ENCODE data around the gene ASPSCR1. TPM values are rescaled to one million over a fixed set of nuclear protein-coding genes. Genes with fewer than 3 reads are reported as not detected.

ASPSCR1 gene
- total and polyA plus RNA-seq, 2 of the 4 experiments (the other 2 are of a cell fraction): 7.2 to 17.2 TPM

DNA sequence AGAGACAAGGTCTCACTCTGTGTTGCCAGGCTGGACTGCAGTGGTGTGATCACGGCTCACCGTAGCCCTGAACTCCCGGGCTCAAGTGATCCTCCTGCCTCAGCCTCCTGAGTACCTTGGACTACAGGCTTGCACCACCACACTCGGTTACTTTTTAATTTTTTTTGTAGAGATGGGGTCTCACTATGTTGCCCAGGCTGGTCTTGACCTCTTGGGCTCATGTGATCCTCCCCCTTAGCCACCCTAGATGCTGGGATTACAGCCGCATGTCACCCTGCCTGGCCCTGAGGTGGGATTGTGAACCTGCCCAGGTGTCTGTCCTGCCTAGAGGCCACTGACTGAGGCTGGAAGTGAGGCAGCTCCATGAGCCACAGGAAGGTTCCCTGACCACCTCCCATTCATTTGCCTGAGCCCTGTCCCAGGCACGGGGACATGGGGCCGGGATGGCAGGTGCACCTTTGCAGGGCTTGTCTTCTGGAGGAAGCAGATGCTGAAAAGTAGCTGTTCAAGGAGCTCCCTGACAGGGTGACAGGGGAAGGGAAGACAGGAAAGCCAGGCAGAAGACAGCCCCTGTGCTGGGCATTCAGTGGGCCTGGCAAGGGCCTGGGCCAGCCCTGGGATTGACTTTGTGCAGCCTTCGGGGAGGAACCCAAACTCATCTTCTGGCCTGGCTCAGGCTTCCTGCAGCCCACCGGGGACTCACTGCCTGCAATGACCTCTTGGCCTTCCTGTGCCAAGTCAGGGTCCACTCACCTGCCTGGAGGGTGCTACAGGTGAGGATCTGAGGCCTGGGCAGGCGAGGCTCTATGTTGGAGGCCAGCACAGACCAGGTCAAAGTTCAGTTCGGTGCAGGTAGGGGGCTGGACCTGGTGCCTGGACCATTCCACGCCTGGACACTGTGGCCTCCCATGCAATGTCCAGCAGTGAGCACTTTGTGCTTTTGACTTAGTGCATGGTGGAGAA is 8.3 kb upstream of the ASPSCR1 start:
- dilution Hi-C loops (cut with HindIII; ENCODE audit: low sequenced_read_pairs, unreplicated experiment): no loop called here
- Histone ChIP-seq H3K36me3 (ENCODE audit: control insufficient read depth, insufficient read depth, low read length) (no peaks in the 10 kb centered on the region), H3K56ac (ENCODE audit: extremely low read depth, insufficient read depth, low read length) (no peak overlapping the region), H2BK120ac (ENCODE audit: low read depth, low read length) (no peak overlapping the region), H3K27ac (ENCODE audit: insufficient read depth, low read length) (no peak overlapping the region), H2AK5ac (ENCODE audit: low read depth, low read length) (no peak overlapping the region), H3K4me1 (ENCODE audit: control insufficient read depth, insufficient read depth, low read length) (peaks cover 9% of the 10 kb centered on the region; the same call in 1 of the 2 replicates), H3K23ac (ENCODE audit: low read depth, low read length) (no peak overlapping the region), H2BK15ac (ENCODE audit: low read depth, low read length) (no peak overlapping the region), H4K5ac (ENCODE audit: low read depth, low read length) (no peak overlapping the region), H3K4me3 (ENCODE audit: insufficient read depth, low read depth, low read length) (no peak overlapping the region), H3K9ac (ENCODE audit: low read depth, low read length) (no peak overlapping the region), H3K4me2 (ENCODE audit: low read depth, low read length) (no peak overlapping the region), H3K14ac (replicated peaks; ENCODE audit: low read depth, low read length) (no peak overlapping the region), H3K18ac (ENCODE audit: low read depth, low read length) (no peak overlapping the region), H2AFZ (replicated peaks; ENCODE audit: low read length, poor library complexity) (peak overlapping the region; percentile 75), H4K91ac (ENCODE audit: insufficient read depth, low read depth, low read length) (no peak overlapping the region), H3K27me3 (ENCODE audit: control insufficient read depth, insufficient read depth, low read length) (no peaks in the 10 kb centered on the region; the same call in none of the 2 replicates), H4K20me1 (ENCODE audit: insufficient read depth, low read length) (no peaks in the 10 kb centered on the region), H2BK5ac (ENCODE audit: low read depth, low read length, poor library complexity, severe bottlenecking) (no peak overlapping the region), H2BK20ac (ENCODE audit: low read depth, low read length) (no peak overlapping the region), H3K9me3 (ENCODE audit: control insufficient read depth, insufficient read depth, low read length) (peaks cover 3% of the 10 kb centered on the region), H3K4ac (ENCODE audit: low read depth, low read length) (no peak overlapping the region), H3K79me1 (ENCODE audit: low read depth in 1 of 2, low read length in 2 of 2) (no peaks in the 10 kb centered on the region), H2AK9ac (replicated peaks; ENCODE audit: low read depth, low read length, poor library complexity) (no peak overlapping the region), H3K9me1 (ENCODE audit: insufficient read depth, low read length) (no peaks in the 10 kb centered on the region; the same call in 1 of the 2 replicates), H4K8ac (ENCODE audit: low read depth in 2 of 2, low read length in 2 of 2) (no peak overlapping the region)
- ATAC-seq (ENCODE audit: low read depth): no peak
- no TSS peak for BruUV-seq (replicated peaks)
- ChIA-PET POLR2A (ENCODE audit: unreplicated experiment) (no interaction called here), CTCF (interaction anchor here (1.6 kb wide), 1 partner anchor 10 kb away, joined by 7 read pairs; no protein-coding TSS in a partner anchor)
- in situ Hi-C loops (cut with MboI; ENCODE audit: low sequenced_read_pairs): loop anchor here (5.0 kb wide), 1 partner anchor 48 kb away; no protein-coding TSS in a partner anchor
- 80% methylated on average over 2 of the region's 12 CpGs; no CpG with 5 or more reads in 1 of the 2 experiments for WGBS, 2 experiments (ENCODE audit: extremely low coverage in 2 of 2, insufficient read length in 1 of 2)
- no peak for DNase-seq
- intact Hi-C loops (cut with micrococcal nuclease): loop anchor here (10.0 kb wide), 1 partner anchor 186 kb away; no protein-coding TSS in a partner anchor
- TF ChIP-seq MXI1 (IDR thresholded peaks at IDR 0.05; ENCODE audit: borderline replicate concordance, low read depth, low read length): no peak
- TF ChIP-seq FOS (IDR thresholded peaks at IDR 0.05; ENCODE audit: low read depth, low read length): no peak
- no peak for TF ChIP-seq RAD21 (IDR thresholded peaks at IDR 0.05; ENCODE audit: low read length)
- TF ChIP-seq NFE2L2 (IDR thresholded peaks at IDR 0.05; ENCODE audit: low read depth, low read length): no peak
- no peak for TF ChIP-seq BHLHE40 (IDR thresholded peaks at IDR 0.05; ENCODE audit: low read depth, low read length)
- TF ChIP-seq, protein P1, sequence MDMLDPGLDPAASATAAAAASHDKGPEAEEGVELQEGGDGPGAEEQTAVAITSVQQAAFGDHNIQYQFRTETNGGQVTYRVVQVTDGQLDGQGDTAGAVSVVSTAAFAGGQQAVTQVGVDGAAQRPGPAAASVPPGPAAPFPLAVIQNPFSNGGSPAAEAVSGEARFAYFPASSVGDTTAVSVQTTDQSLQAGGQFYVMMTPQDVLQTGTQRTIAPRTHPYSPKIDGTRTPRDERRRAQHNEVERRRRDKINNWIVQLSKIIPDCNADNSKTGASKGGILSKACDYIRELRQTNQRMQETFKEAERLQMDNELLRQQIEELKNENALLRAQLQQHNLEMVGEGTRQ (IDR thresholded peaks at IDR 0.05; ENCODE audit: low read depth, low read length): no peak
- TF ChIP-seq POLR2A (IDR thresholded peaks at IDR 0.05; ENCODE audit: low read depth, low read length): no peak
- TF ChIP-seq ELK1 (IDR thresholded peaks at IDR 0.05; ENCODE audit: borderline replicate concordance, low read depth, low read length): no peak
- no peak for TF ChIP-seq CHD1 (IDR thresholded peaks at IDR 0.05; ENCODE audit: low read depth, low read length)
- no peak for TF ChIP-seq SMC3 (IDR thresholded peaks at IDR 0.05; ENCODE audit: low read depth, low read length)
- no peak for TF ChIP-seq RFX5 (IDR thresholded peaks at IDR 0.05; ENCODE audit: low read depth, low read length)
- no peak for TF ChIP-seq MAFK (IDR thresholded peaks at IDR 0.05; ENCODE audit: low read depth, low read length)
- no peak for TF ChIP-seq CEBPB (IDR thresholded peaks at IDR 0.05; ENCODE audit: low read depth, low read length)
- TF ChIP-seq, protein P2, sequence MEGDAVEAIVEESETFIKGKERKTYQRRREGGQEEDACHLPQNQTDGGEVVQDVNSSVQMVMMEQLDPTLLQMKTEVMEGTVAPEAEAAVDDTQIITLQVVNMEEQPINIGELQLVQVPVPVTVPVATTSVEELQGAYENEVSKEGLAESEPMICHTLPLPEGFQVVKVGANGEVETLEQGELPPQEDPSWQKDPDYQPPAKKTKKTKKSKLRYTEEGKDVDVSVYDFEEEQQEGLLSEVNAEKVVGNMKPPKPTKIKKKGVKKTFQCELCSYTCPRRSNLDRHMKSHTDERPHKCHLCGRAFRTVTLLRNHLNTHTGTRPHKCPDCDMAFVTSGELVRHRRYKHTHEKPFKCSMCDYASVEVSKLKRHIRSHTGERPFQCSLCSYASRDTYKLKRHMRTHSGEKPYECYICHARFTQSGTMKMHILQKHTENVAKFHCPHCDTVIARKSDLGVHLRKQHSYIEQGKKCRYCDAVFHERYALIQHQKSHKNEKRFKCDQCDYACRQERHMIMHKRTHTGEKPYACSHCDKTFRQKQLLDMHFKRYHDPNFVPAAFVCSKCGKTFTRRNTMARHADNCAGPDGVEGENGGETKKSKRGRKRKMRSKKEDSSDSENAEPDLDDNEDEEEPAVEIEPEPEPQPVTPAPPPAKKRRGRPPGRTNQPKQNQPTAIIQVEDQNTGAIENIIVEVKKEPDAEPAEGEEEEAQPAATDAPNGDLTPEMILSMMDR (conservative IDR thresholded peaks at IDR 0.05; ENCODE audit: low read depth, low read length): no peak
